Central memory CD8-positive, alpha-beta T cell (primary cell): Measurements from ENCODE around the gene MBOAT2.

Experiments
- ATAC-seq: fragments of 150-1000 bp; cut with Tn5 transposase; replicated peaks from 2 replicates; pipeline ENCODE4 v1.10.0; 2022; ENCODE audit warnings: mild to moderate bottlenecking, moderate FRiP score, moderate number of reproducible peaks; ENCODE audit not compliant: poor library complexity, severe bottlenecking; ENCODE audit errors: extremely low read depth
- DNase-seq, 2 donors: peaks; one replicate each; pipeline ENCODE4 v3.0.0; 2021; ENCODE audit warnings: low spot score in 2 of 2
- H3K27ac Mint-ChIP-seq: one replicate; pipeline ENCODE4 v1.8.0; 2022; ENCODE audit warnings: low read depth, mild to moderate bottlenecking, moderate library complexity, mixed read lengths
- H3K27me3 Mint-ChIP-seq: one replicate; pipeline ENCODE4 v1.8.0; 2022; ENCODE audit warnings: mixed read lengths
- H3K36me3 Mint-ChIP-seq: one replicate; pipeline ENCODE4 v1.8.0; 2022; ENCODE audit warnings: mild to moderate bottlenecking, moderate library complexity, mixed read lengths; ENCODE audit not compliant: insufficient read depth
- H3K4me1 Mint-ChIP-seq: one replicate; pipeline ENCODE4 v1.8.0; 2022; ENCODE audit warnings: mixed read lengths
- H3K4me3 Mint-ChIP-seq: one replicate; pipeline ENCODE4 v1.8.0; 2022; ENCODE audit warnings: mild to moderate bottlenecking, moderate library complexity, mixed read lengths
- H3K9me3 Mint-ChIP-seq: one replicate; pipeline ENCODE4 v1.8.0; 2022; ENCODE audit warnings: mixed read lengths

The MBOAT2 gene

DNA sequence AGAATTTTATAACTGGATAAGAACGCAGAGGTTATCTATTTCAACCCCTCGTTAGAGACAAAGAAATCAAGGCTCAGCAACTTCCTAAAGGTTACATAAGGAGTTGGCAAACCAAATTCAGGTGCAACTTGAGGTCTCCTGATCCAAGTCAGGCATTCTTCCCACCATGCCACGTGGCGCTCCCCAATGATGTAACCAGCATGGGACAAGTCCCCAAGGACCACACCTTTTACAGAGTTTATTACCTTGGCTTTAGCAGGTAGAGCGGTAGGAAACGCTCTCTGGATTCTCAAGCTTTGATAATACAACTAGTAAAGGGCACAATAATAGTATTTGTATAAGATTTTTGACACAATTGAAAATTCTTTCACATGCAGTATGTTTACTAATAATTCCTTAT, 26.7 kb upstream of the MBOAT2 start:
- Mint-ChIP-seq H3K36me3 (no peaks in the 10 kb centered on the region), H3K4me3 (no peak overlapping the region)

GRCh38 chr2:9029721-9030120, 26.2 kb upstream of the MBOAT2 start:
- Mint-ChIP-seq H3K27ac (no peak overlapping the region), H3K4me3 (no peak overlapping the region), H3K27me3 (peaks cover 99% of the 10 kb centered on the region), H3K9me3 (no peaks in the 10 kb centered on the region), H3K36me3 (no peaks in the 10 kb centered on the region), H3K4me1 (no peaks in the 10 kb centered on the region)
- no peak for ATAC-seq
- no peak for DNase-seq

More for the DNA sequence above, 26.7 kb upstream of the MBOAT2 start:
- Mint-ChIP-seq H3K9me3 (no peaks in the 10 kb centered on the region), H3K27me3 (peaks cover 99% of the 10 kb centered on the region), H3K27ac (no peak overlapping the region), H3K4me1 (no peaks in the 10 kb centered on the region)
- DNase-seq (no peak), ATAC-seq (no peak)

DNA sequence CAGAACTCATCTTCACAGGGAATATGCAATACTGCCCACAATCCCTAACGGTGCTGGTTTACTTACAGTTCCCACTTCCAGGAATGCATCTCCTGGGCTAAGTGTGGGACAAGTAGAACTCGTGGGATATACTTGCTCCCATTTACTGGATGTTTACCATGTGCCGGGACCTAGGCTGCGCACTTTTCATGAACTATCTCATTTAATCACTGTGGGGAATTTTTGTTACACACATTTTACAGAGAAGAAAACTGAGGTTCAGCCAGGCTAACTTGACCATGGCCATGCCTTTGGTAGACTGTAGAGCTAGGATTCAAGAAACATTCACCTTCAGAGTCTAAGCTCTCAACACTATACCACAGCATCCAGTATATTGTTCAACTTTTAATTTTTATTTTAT, 24.4 kb upstream of the MBOAT2 start:
- no peaks in the 10 kb centered on the region for H3K9me3 Mint-ChIP-seq
- H3K27ac Mint-ChIP-seq: no peak overlapping the region
- ATAC-seq: no peak
- DNase-seq: no peak
- no peaks in the 10 kb centered on the region for H3K4me1 Mint-ChIP-seq
- no peak overlapping the region for H3K4me3 Mint-ChIP-seq
- H3K27me3 Mint-ChIP-seq: peaks cover 99% of the 10 kb centered on the region
- H3K36me3 Mint-ChIP-seq: no peaks in the 10 kb centered on the region

DNA sequence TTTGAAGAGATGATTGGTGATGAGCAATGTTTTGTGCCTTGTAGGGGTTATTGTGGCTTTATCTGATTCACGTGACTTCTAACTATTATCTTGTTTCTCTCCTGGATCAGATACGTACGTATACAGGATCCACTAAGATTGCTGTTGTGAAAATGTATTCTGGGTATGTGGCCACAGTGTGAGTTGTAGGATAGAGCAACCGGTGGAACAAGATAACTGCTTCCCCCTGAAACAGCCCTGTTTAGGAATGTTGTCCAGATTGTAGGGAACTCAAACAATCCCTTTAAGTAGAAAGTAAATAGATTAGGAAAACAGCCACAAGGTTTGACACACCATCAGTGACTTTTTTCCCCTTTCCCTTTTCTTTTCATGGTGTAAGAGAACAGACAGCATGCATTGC, 22.3 kb upstream of the MBOAT2 start:
- Mint-ChIP-seq H3K9me3 (no peaks in the 10 kb centered on the region), H3K4me3 (no peak overlapping the region), H3K36me3 (no peaks in the 10 kb centered on the region), H3K27me3 (peaks cover 89% of the 10 kb centered on the region), H3K27ac (no peak overlapping the region), H3K4me1 (no peaks in the 10 kb centered on the region)
- no peak for DNase-seq
- no peak for ATAC-seq

DNA sequence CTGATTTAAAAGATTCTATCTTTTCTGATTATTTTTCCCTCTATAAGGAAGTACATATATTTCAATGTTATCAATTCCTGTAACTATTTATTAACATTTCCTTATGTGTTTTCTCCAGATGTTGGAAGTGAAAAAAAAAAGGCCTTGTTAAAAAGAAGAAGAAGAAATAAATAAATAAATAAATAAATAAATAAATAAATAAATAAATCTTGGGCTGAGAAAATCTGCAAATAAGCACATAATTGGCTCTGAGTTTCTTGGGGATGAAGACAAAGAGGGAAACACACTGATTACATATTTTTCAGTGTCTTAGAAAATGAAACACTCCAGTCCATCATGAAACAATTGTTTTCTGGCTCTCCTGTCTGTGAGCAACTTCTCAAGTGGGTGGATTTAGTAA, 21.1 kb upstream of the MBOAT2 start:
- Mint-ChIP-seq H3K4me1 (no peaks in the 10 kb centered on the region), H3K9me3 (no peaks in the 10 kb centered on the region), H3K27me3 (peaks cover 90% of the 10 kb centered on the region), H3K27ac (no peak overlapping the region), H3K36me3 (no peaks in the 10 kb centered on the region), H3K4me3 (no peak overlapping the region)
- no peak for DNase-seq
- ATAC-seq: no peak

DNA sequence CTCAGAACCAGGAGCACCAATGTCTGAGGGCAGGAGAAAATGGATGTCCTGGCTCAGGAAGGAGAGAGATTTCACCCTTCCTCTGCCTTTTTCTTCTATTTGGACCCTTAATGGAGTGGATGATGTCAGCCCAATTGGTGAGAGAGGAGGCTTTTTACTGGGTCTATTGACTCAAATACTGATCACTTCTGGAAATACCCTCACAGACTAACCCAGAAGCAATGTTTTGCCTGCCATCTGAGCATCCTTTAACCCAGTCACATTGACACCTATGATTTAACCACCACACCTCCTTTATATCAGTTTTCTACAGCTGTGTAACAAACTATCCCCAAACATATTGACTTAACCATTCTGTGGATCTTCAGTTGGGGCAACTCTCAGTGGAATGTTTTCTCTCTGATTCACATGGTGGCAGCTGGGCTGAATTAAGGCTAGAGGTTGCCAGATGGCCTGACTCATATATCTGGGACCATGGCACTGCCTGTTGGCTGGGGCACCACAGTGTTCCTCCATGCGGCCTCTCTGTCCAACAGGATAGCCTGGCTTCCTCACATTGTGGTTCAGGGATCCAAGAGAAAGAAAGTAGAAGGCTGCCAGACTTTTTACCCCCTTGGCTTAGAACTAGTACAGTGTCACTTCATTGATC, 18.2 kb upstream of the MBOAT2 start:
- ATAC-seq (no peak), DNase-seq (no peak)
- no peak overlapping the region for H3K4me3 Mint-ChIP-seq
- H3K27me3 Mint-ChIP-seq: peaks cover 80% of the 10 kb centered on the region
- H3K36me3 Mint-ChIP-seq: peaks cover 2% of the 10 kb centered on the region
- no peak overlapping the region for H3K27ac Mint-ChIP-seq
- H3K9me3 Mint-ChIP-seq: no peaks in the 10 kb centered on the region
- no peaks in the 10 kb centered on the region for H3K4me1 Mint-ChIP-seq

DNA sequence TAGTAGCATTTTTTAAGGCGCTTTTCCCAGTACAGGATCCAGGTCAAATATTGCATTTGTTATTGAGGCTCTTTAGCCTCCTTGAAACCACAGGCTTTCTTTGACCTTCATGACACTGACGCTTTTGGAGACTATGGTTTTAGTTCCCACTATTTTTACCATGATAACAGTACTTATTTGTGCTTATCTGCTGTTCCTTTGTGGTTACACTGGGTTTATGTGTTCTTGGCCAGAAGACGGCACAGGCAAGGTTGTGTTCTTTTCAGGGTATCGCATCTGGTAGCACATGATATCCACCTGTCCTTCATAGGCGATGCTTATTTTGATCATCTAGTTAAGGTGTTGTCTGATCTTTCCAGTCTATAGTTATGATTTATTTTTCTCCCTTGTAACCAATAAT, 16.8 kb upstream of the MBOAT2 start:
- H3K27me3 Mint-ChIP-seq: peaks cover 65% of the 10 kb centered on the region
- H3K4me1 Mint-ChIP-seq: no peaks in the 10 kb centered on the region
- no peak for ATAC-seq
- no peak overlapping the region for H3K4me3 Mint-ChIP-seq
- H3K36me3 Mint-ChIP-seq: peaks cover 2% of the 10 kb centered on the region
- no peak for DNase-seq
- H3K9me3 Mint-ChIP-seq: no peaks in the 10 kb centered on the region
- H3K27ac Mint-ChIP-seq: no peak overlapping the region

- Mint-ChIP-seq H3K27me3 (peaks cover 56% of the 10 kb centered on the region), H3K36me3 (peaks cover 2% of the 10 kb centered on the region), H3K4me1 (no peaks in the 10 kb centered on the region), H3K27ac (no peak overlapping the region), H3K9me3 (no peaks in the 10 kb centered on the region), H3K4me3 (no peak overlapping the region)
- no peak for ATAC-seq
- no peak for DNase-seq
Measured at GRCh38 chr2:9018534-9018933, 15.1 kb upstream of the MBOAT2 start.

GRCh38 chr2:9018109-9018508, 14.6 kb upstream of the MBOAT2 start:
- peaks cover 56% of the 10 kb centered on the region for H3K27me3 Mint-ChIP-seq
- H3K4me3 Mint-ChIP-seq: no peak overlapping the region
- H3K9me3 Mint-ChIP-seq: no peaks in the 10 kb centered on the region
- peaks cover 2% of the 10 kb centered on the region for H3K36me3 Mint-ChIP-seq
- DNase-seq (no peak), ATAC-seq (no peak)
- no peaks in the 10 kb centered on the region for H3K4me1 Mint-ChIP-seq
- no peak overlapping the region for H3K27ac Mint-ChIP-seq

DNA sequence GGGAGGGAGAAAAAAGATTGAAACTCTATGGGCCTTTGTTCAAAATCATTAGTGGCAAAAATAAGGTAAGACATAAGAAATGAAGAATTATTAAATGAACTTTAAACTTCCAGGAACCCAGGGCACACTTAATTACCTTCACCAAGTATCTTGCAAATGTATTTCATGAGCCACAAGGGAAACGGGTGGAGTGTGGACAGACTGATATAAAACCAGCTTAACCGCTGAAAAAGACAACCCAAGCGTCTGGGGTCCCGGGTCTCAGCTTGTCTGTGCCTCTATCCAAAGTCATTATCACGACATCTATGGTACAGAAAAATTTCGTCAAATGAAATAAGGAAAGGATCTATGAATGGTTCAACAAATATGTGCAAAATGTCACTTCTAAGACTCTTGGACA, 13.9 kb upstream of the MBOAT2 start:
- Mint-ChIP-seq H3K27me3 (peaks cover 60% of the 10 kb centered on the region), H3K4me1 (no peaks in the 10 kb centered on the region), H3K9me3 (no peaks in the 10 kb centered on the region), H3K27ac (no peak overlapping the region), H3K36me3 (peaks cover 2% of the 10 kb centered on the region), H3K4me3 (no peak overlapping the region)
- no peak for DNase-seq
- ATAC-seq: no peak

- H3K4me1 Mint-ChIP-seq: no peaks in the 10 kb centered on the region
- ATAC-seq: no peak
- no peak for DNase-seq
- peaks cover 51% of the 10 kb centered on the region for H3K27me3 Mint-ChIP-seq
- no peak overlapping the region for H3K27ac Mint-ChIP-seq
- H3K4me3 Mint-ChIP-seq: no peak overlapping the region
- no peaks in the 10 kb centered on the region for H3K9me3 Mint-ChIP-seq
- H3K36me3 Mint-ChIP-seq: peaks cover 2% of the 10 kb centered on the region
Measured at GRCh38 chr2:9015998-9016397, 12.5 kb upstream of the MBOAT2 start.

DNA sequence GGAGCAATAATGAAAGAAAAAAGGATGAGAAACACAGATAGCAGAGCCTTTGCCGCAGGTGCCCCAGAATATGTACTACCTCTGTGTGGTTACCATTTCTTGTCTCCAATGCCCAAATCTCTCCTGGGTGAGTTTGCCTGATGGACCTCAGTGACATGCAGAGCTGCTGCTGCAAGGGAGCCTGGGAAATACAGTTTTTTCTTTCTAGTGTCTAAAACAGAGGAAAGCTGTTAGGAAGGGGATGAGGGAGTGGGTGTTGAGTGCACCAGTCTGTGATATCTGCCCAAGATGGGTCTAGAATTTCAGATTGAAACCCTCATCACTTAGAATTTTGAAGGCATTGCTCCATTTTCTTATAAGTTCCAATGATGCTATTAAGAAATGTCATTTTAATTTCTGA, 9.9 kb upstream of the MBOAT2 start:
- H3K4me1 Mint-ChIP-seq: no peaks in the 10 kb centered on the region
- H3K36me3 Mint-ChIP-seq: peaks cover 2% of the 10 kb centered on the region
- H3K27ac Mint-ChIP-seq: no peak overlapping the region
- H3K27me3 Mint-ChIP-seq: peaks cover 25% of the 10 kb centered on the region
- H3K4me3 Mint-ChIP-seq: no peak overlapping the region
- ATAC-seq: no peak
- DNase-seq: no peak
- H3K9me3 Mint-ChIP-seq: no peaks in the 10 kb centered on the region

GRCh38 chr2:9010866-9011265, 7.4 kb upstream of the MBOAT2 start:
- Mint-ChIP-seq H3K36me3 (no peaks in the 10 kb centered on the region), H3K27ac (no peak overlapping the region), H3K27me3 (peaks cover 18% of the 10 kb centered on the region), H3K9me3 (no peaks in the 10 kb centered on the region), H3K4me1 (no peaks in the 10 kb centered on the region), H3K4me3 (no peak overlapping the region)
- no peak for DNase-seq
- no peak for ATAC-seq
